CD4-positive, alpha-beta T cell (primary cell): Measurements from ENCODE around the gene POLR3GL. TPM values are rescaled to one million over a fixed set of nuclear protein-coding genes. Genes with fewer than 3 reads are reported as not detected.

Experiments
- ATAC-seq: fragments of 200-7000 bp; cut with Tn5 transposase; one replicate; pipeline ENCODE4 v1.10.0; 2022; ENCODE audit warnings: mild to moderate bottlenecking; ENCODE audit not compliant: poor library complexity
- CTCF ChIA-PET: fragments of 350-600 bp; sonication (Branson Sonifier 250); formaldehyde crosslinking; loops from one replicate; lab custom pipeline; 2021; ENCODE audit warnings: antibody characterized with exemption, inconsistent platforms; lab: Charles Lee
- POLR2A ChIA-PET: fragments of 350-600 bp; sonication (Branson Sonifier 250); formaldehyde crosslinking; loops from one replicate; lab custom pipeline; 2021; ENCODE audit warnings: antibody characterized with exemption, inconsistent platforms; lab: Charles Lee
- DNase-seq, 14 experiments: peaks; one replicate each; pipeline ENCODE4 v3.0.0-alpha.2; 2013 to 2020; ENCODE audit warnings: mixed read lengths in 2 of 14
- H3K27ac ChIP-seq, 2 donors: one replicate each; pipeline versions ENCODE4 v1.5.1 to v1.7.0; 2013; ENCODE audit warnings: low read length in 2 of 2, low read depth in 1 of 2, mild to moderate bottlenecking in 1 of 2
- H3K27me3 ChIP-seq, 2 experiments: 1 replicate in 1 of 2; 2 replicates in 1 of 2; pipeline versions ENCODE4 v1.6.1 to v1.7.0; 2013; ENCODE audit warnings: low read length in 2 of 2, control low read depth in 1 of 2, mild to moderate bottlenecking in 1 of 2, moderate library complexity in 1 of 2; ENCODE audit not compliant: insufficient read depth in 2 of 2, control insufficient read depth in 1 of 2
- H3K36me3 ChIP-seq: one replicate; pipeline ENCODE4 v1.6.1; 2013; ENCODE audit warnings: low read length, control low read depth; ENCODE audit not compliant: insufficient read depth
- H3K4me1 ChIP-seq: one replicate; pipeline ENCODE4 v1.6.1; 2013; ENCODE audit warnings: low read length, control low read depth; ENCODE audit not compliant: insufficient read depth
- H3K4me3 ChIP-seq: one replicate; pipeline ENCODE4 v1.5.1; 2013; ENCODE audit warnings: mild to moderate bottlenecking, low read length, moderate library complexity
- H3K9me3 ChIP-seq, 2 experiments: 1 replicate in 1 of 2; 2 replicates in 1 of 2; pipeline versions ENCODE4 v1.6.1 to v1.7.0; 2013; ENCODE audit warnings: low read length in 2 of 2, mild to moderate bottlenecking in 2 of 2, control low read depth in 1 of 2, moderate library complexity in 1 of 2; ENCODE audit not compliant: control insufficient read depth in 1 of 2, insufficient read depth in 1 of 2
- H3K27ac Mint-ChIP-seq: one replicate; pipeline ENCODE4 v1.8.0; 2020; ENCODE audit warnings: mixed read lengths
- H3K27me3 Mint-ChIP-seq: one replicate; pipeline ENCODE4 v1.8.0; 2021; ENCODE audit warnings: mixed read lengths
- H3K36me3 Mint-ChIP-seq: one replicate; pipeline ENCODE4 v1.8.0; 2021; ENCODE audit warnings: low read depth, mixed read lengths
- H3K4me1 Mint-ChIP-seq: one replicate; pipeline ENCODE4 v1.8.0; 2021; ENCODE audit warnings: low read depth, mixed read lengths
- H3K4me3 Mint-ChIP-seq: one replicate; pipeline ENCODE4 v1.8.0; 2020; ENCODE audit warnings: mild to moderate bottlenecking, mixed read lengths
- H3K9me3 Mint-ChIP-seq: one replicate; pipeline ENCODE4 v1.8.0; 2020; ENCODE audit warnings: mixed read lengths
- intact Hi-C, 2 experiments: fragments of 100-400 bp; cut with DNase I in 1 of 2; cut with micrococcal nuclease in 1 of 2; formaldehyde crosslinking; loops; one replicate each; pipeline versions ENCODE4 v1.15.1 to v1.9.0; 2023 to 2025; cut with DNase I, micrococcal nuclease
- total RNA-seq, 174 experiments: library from RNA in 2 of 174; stranded (reverse) in 2 of 174; gene quantifications; one replicate each; pipeline ENCODE4 v1.2.3 and lab custom pipeline; 2021 to 2026
- TF ChIP-seq, protein P1 (sequence below): fragments of 200-600 bp; IDR thresholded peaks from one replicate; pipeline ENCODE4 v1.8.0; 2022; ENCODE audit warnings: antibody characterized with exemption, mild to moderate bottlenecking

The POLR3GL gene
- total RNA-seq, 2 experiments from 2014 or later: 17.2 to 17.8 TPM

DNA sequence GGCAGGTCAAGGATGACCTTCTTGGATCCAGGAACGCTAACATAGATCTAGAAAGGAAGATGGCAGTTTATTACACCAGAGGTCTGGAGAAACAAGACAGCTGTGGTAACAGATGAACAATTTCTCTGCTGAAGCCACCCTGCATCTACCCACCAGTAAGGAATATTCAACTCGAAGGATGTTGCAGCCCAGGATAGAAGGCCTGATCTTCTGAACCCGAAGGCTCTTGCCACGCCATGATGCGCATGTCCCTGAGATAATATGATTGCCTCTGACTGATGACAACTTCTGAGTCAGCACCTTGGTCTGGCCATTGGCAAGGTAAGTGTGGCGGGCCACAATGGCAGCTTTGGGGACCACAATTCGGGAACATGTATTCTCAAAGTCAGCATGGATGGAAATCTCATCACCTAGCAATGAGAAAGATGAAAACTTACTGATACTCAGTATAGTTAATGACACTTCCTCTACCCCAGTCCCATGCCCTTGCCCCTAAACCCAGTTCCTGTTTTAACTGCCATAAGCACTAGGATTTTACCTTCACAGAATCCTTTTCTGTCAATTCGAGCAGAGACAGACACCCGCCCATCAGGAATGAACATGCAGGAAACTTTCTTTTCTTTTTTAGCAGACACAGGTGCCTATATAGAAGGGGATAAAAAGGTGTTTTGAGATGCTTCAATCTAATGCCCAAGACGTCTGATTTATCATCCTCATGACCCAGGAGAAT lies 30.1 kb downstream of the POLR3GL start:
- DNase-seq: peak in 7 of 14 experiments; percentile 25 to 63 (median 41)
- TF ChIP-seq, protein P1, sequence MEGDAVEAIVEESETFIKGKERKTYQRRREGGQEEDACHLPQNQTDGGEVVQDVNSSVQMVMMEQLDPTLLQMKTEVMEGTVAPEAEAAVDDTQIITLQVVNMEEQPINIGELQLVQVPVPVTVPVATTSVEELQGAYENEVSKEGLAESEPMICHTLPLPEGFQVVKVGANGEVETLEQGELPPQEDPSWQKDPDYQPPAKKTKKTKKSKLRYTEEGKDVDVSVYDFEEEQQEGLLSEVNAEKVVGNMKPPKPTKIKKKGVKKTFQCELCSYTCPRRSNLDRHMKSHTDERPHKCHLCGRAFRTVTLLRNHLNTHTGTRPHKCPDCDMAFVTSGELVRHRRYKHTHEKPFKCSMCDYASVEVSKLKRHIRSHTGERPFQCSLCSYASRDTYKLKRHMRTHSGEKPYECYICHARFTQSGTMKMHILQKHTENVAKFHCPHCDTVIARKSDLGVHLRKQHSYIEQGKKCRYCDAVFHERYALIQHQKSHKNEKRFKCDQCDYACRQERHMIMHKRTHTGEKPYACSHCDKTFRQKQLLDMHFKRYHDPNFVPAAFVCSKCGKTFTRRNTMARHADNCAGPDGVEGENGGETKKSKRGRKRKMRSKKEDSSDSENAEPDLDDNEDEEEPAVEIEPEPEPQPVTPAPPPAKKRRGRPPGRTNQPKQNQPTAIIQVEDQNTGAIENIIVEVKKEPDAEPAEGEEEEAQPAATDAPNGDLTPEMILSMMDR: no peak
- peak overlapping the region; percentile 33 to 91 for H3K27ac ChIP-seq
- H3K4me3 ChIP-seq: peak overlapping the region; percentile 61
- intact Hi-C loops: loop anchor here (2.0 to 5.0 kb wide), 2 partner anchors 14 to 32 kb away; partner anchors contain the start of genes ANKRD34A (in 1 of the 2) and POLR3GL (in 1 of the 2)
- H3K9me3 ChIP-seq: no peaks in the 10 kb centered on the region
- Mint-ChIP-seq H3K27me3 (no peaks in the 10 kb centered on the region), H3K36me3 (peaks cover 68% of the 10 kb centered on the region), H3K4me1 (peaks cover 76% of the 10 kb centered on the region), H3K27ac (peak overlapping the region; percentile 95), H3K9me3 (no peaks in the 10 kb centered on the region), H3K4me3 (peak overlapping the region; percentile 95)
- peaks cover 41% of the 10 kb centered on the region for H3K36me3 ChIP-seq
- CTCF ChIA-PET: interaction anchor here (0.9 to 6.3 kb wide), 3 partner anchors 13 to 67 kb away, joined by 3 to 61 read pairs (median 3); partner anchors contain the start of gene RBM8A
- H3K27me3 ChIP-seq: no peaks in the 10 kb centered on the region
- no peak for ATAC-seq
- POLR2A ChIA-PET: interaction anchor here (1.5 to 11.8 kb wide), 11 partner anchors 8 to 136 kb away, joined by 7 to 625 read pairs (median 62); partner anchors contain the start of genes ANKRD34A, LIX1L, PIAS3 and POLR3GL
- H3K4me1 ChIP-seq: peaks cover 45% of the 10 kb centered on the region

- Mint-ChIP-seq H3K4me1 (peaks cover 78% of the 10 kb centered on the region), H3K27me3 (no peaks in the 10 kb centered on the region), H3K9me3 (no peaks in the 10 kb centered on the region), H3K36me3 (peaks cover 68% of the 10 kb centered on the region), H3K27ac (peak overlapping the region; percentile 95), H3K4me3 (peak overlapping the region; percentile 95)
- ChIA-PET CTCF (interaction anchor here (3.1 to 6.3 kb wide), 2 partner anchors 11 to 16 kb away, joined by 21 to 61 read pairs; no protein-coding TSS in a partner anchor), POLR2A (interaction anchor here (0.8 to 11.8 kb wide), 13 partner anchors 8 to 172 kb away, joined by 3 to 625 read pairs (median 62); partner anchors contain the start of genes ANKRD34A, ANKRD35, LIX1L and PEX11B)
- DNase-seq: peak in 1 of 14 experiments; percentile 35
- Histone ChIP-seq H3K4me3 (peak overlapping the region; percentile 61), H3K27ac (peak overlapping the region; percentile 33 to 91), H3K9me3 (no peaks in the 10 kb centered on the region), H3K4me1 (peaks cover 48% of the 10 kb centered on the region), H3K27me3 (no peaks in the 10 kb centered on the region), H3K36me3 (peaks cover 41% of the 10 kb centered on the region)
- ATAC-seq: no peak
- intact Hi-C loops: loop anchor here (2.0 to 5.0 kb wide), 2 partner anchors 15 to 33 kb away; partner anchors contain the start of genes ANKRD34A (in 1 of the 2) and POLR3GL (in 1 of the 2)
- TF ChIP-seq, protein P1: no peak
Measured at GRCh38 chr1:145995148-145995881, 30.8 kb downstream of the POLR3GL start.

DNA sequence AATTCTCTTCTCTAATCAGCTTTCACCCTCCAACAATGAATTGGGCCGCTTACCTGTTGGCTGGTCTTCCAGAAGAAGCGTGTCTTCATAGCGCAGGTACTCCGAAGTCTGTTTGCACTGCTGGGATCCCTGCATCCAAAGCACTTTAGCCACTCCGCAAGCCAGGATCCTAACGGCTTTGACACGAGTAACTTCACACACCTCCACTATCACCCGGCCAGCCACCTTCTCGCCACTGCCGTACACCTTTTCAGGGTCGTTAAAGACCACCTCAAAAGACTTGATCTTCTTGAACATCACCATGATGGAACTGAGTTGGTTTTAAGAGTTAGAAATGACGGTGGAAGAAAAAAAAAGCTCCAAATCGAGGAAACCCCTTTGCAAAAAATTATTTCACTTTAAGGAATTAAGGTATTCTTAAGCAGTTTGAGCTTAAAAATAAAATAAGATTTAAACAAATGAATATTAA lies 31.5 kb downstream of the POLR3GL start:
- no peak for ATAC-seq

More for the DNA sequence above, 31.5 kb downstream of the POLR3GL start:
- Mint-ChIP-seq H3K9me3 (no peaks in the 10 kb centered on the region), H3K4me3 (peak overlapping the region; percentile 95), H3K36me3 (peaks cover 68% of the 10 kb centered on the region), H3K4me1 (peaks cover 72% of the 10 kb centered on the region), H3K27me3 (no peaks in the 10 kb centered on the region), H3K27ac (peak overlapping the region; percentile 95)
- H3K4me3 ChIP-seq: peak overlapping the region; percentile 61
- peak overlapping the region; percentile 33 to 91 for H3K27ac ChIP-seq
- POLR2A ChIA-PET: interaction anchor here (0.7 to 11.8 kb wide), 16 partner anchors 9 to 172 kb away, joined by 3 to 625 read pairs (median 34); partner anchors contain the start of genes ANKRD34A, ANKRD35, LIX1L and NUDT17
- H3K4me1 ChIP-seq: peaks cover 53% of the 10 kb centered on the region
- CTCF ChIA-PET: interaction anchor here (3.1 to 6.3 kb wide), 2 partner anchors 11 to 16 kb away, joined by 21 to 61 read pairs; no protein-coding TSS in a partner anchor
- no peaks in the 10 kb centered on the region for H3K27me3 ChIP-seq
- TF ChIP-seq, protein P1: no peak
- intact Hi-C loops: loop anchor here (1.0 to 5.0 kb wide), 5 partner anchors 8 to 77 kb away; partner anchors contain the start of genes ANKRD34A (in 1 of the 2), PEX11B (in 1 of the 2), POLR3GL (in 1 of the 2) and RBM8A (in 1 of the 2)
- H3K36me3 ChIP-seq: peaks cover 41% of the 10 kb centered on the region
- H3K9me3 ChIP-seq: no peaks in the 10 kb centered on the region
- DNase-seq: peak in 4 of 14 experiments; percentile 15 to 33 (median 28)
